Keratinocyte (primary cell): Measurements from ENCODE around the gene CACNG4. TPM values are rescaled to one million over a fixed set of nuclear protein-coding genes. Genes with fewer than 3 reads are reported as not detected.

Source experiments
- DNase-seq: peaks from one replicate; pipeline ENCODE4 v3.0.0-alpha.2; 2011; ENCODE audit warnings: low read depth, missing footprints, low spot score
- FAIRE-seq: peaks from 2 replicates; lab custom pipeline; 2011; peaks lifted over from hg19 to GRCh38; lab: Jason Lieb, UNC
- H2AFZ ChIP-seq: 2 replicates; pipeline ENCODE4 v1.6.0; 2012; ENCODE audit warnings: low read length, control low read depth, inconsistent platforms; ENCODE audit not compliant: control insufficient read depth
- H3K27ac ChIP-seq: 2 replicates; pipeline ENCODE4 v1.5.1; 2011; ENCODE audit warnings: low read length; ENCODE audit not compliant: control insufficient read depth, insufficient read depth
- H3K27me3 ChIP-seq: 3 replicates; pipeline ENCODE4 v1.6.0; 2011; ENCODE audit warnings: low read length; ENCODE audit not compliant: control insufficient read depth, insufficient read depth; ENCODE audit errors: extremely low read depth
- H3K36me3 ChIP-seq, 2 experiments: 2 replicates in 1 of 2; 3 replicates in 1 of 2; pipeline ENCODE4 v1.5.1; 2011; ENCODE audit warnings: low read length in 2 of 2, mild to moderate bottlenecking in 1 of 2; ENCODE audit not compliant: control insufficient read depth in 2 of 2, insufficient read depth in 2 of 2; ENCODE audit errors: extremely low read depth in 1 of 2
- H3K4me1 ChIP-seq: 3 replicates; pipeline ENCODE4 v1.5.1; 2011; ENCODE audit warnings: low read length; ENCODE audit not compliant: control insufficient read depth, insufficient read depth; ENCODE audit errors: extremely low read depth
- H3K4me2 ChIP-seq: 3 replicates; pipeline ENCODE4 v1.6.0; 2011; ENCODE audit warnings: low read depth, low read length; ENCODE audit not compliant: control insufficient read depth, insufficient read depth; ENCODE audit errors: extremely low read depth
- H3K4me3 ChIP-seq, 3 experiments: fragments of 200-600 bp in 1 of 3; sonication (generic) in 1 of 3; 2 replicates in 2 of 3; 3 replicates in 1 of 3; pipeline ENCODE4 v1.5.1; 2011 to 2016; ENCODE audit warnings: low read length in 3 of 3, mild to moderate bottlenecking in 3 of 3, control low read depth in 2 of 3, inconsistent platforms in 1 of 3, low read depth in 1 of 3, mixed read lengths in 1 of 3, mixed run types in 1 of 3, moderate library complexity in 1 of 3; ENCODE audit not compliant: control insufficient read depth in 2 of 3, insufficient read depth in 2 of 3; ENCODE audit errors: extremely low read depth in 1 of 3
- H3K79me2 ChIP-seq: 2 replicates; pipeline ENCODE4 v1.6.0; 2012; ENCODE audit warnings: low read length; ENCODE audit not compliant: control insufficient read depth, insufficient read depth
- H3K9ac ChIP-seq: 3 replicates; pipeline ENCODE4 v1.6.0; 2011; ENCODE audit warnings: low read length; ENCODE audit not compliant: control insufficient read depth, insufficient read depth; ENCODE audit errors: extremely low read depth
- H3K9me1 ChIP-seq: 3 replicates; pipeline ENCODE4 v1.6.0; 2011; ENCODE audit warnings: low read length; ENCODE audit not compliant: control insufficient read depth, insufficient read depth; ENCODE audit errors: extremely low read depth
- H3K9me3 ChIP-seq: 2 replicates; pipeline ENCODE4 v1.5.1; 2012; ENCODE audit warnings: low read depth, low read length; ENCODE audit not compliant: control insufficient read depth
- H4K20me1 ChIP-seq: 3 replicates; pipeline ENCODE4 v1.6.0; 2011; ENCODE audit warnings: low read length; ENCODE audit not compliant: control insufficient read depth, insufficient read depth; ENCODE audit errors: extremely low read depth
- CTCF ChIP-seq, 3 experiments: IDR thresholded peaks in 1 of 3; conservative IDR thresholded peaks in 1 of 3; optimal IDR thresholded peaks in 1 of 3; 2 replicates in 2 of 3; 3 replicates in 1 of 3; pipeline versions ENCODE3 to v1.5.1; 2011; ENCODE audit warnings: low read length in 3 of 3, mild to moderate bottlenecking in 3 of 3, moderate library complexity in 2 of 3, control low read depth in 1 of 3, inconsistent platforms in 1 of 3; ENCODE audit not compliant: insufficient read depth in 2 of 3; ENCODE audit errors: extremely low read depth in 1 of 3
- EZH2 ChIP-seq: IDR thresholded peaks from one replicate; pipeline ENCODE4 v1.6.1; 2012; ENCODE audit warnings: inconsistent platforms, mild to moderate bottlenecking, low read length, moderate library complexity
- dilution Hi-C: fragments of 300-500 bp; cut with MboI; formaldehyde crosslinking; loops from one replicate; pipeline ENCODE4 v1.7.0; 2020; ENCODE audit warnings: low sequenced_read_pairs; ENCODE audit not compliant: extremely low pct_ligation_motif_present
- polyA plus RNA-seq, 5 experiments: library from polyadenylated mRNA; depleted of rRNA in 3 of 5; stranded (reverse) in 3 of 5; stranded (forward) in 1 of 5; unstranded in 1 of 5; fragments of >200 nt; gene quantifications; 1 replicate in 1 of 5; 2 replicates in 3 of 5; 3 replicates in 1 of 5; pipeline versions ENCODE4 v1.2.1 to v1.2.3, GENCODE V29; 2011 to 2012; ENCODE audit warnings: missing spikeins in 2 of 5, low read depth in 1 of 5, low replicate concordance in 1 of 5

The CACNG4 gene
- polyA plus RNA-seq, 1 donor (not counting 4 experiments of a cell fraction or from before 2014, with no cell fraction given), result not detected

- DNase-seq, result no peak
- no peak overlapping the region for H3K27ac ChIP-seq
- H3K9me3 ChIP-seq, result no peaks in the 10 kb centered on the region
- FAIRE-seq, result no peak
- dilution Hi-C loops, result no loop called here
- no peaks in the 10 kb centered on the region for H3K4me1 ChIP-seq
- H3K27me3 ChIP-seq, result no peaks in the 10 kb centered on the region
- no peak overlapping the region for H3K9ac ChIP-seq
- H3K79me2 ChIP-seq, result no peaks in the 10 kb centered on the region
- peaks cover 0 to 6% of the 10 kb centered on the region in 2 experiments for H3K36me3 ChIP-seq
- H2AFZ ChIP-seq, result no peak overlapping the region
- no peak overlapping the region for H3K4me2 ChIP-seq
- TF ChIP-seq CTCF (optimal IDR thresholded peaks at IDR 0.05 in 1 of 3, IDR thresholded peaks at IDR 0.05 in 1 of 3, conservative IDR thresholded peaks at IDR 0.05 in 1 of 3; ENCODE audit: extremely low read depth in 1 of 3, insufficient read depth in 2 of 3, low read length in 3 of 3), result no peak
- no peak for TF ChIP-seq EZH2
- no peaks in the 10 kb centered on the region for H3K9me1 ChIP-seq
- H4K20me1 ChIP-seq, result no peaks in the 10 kb centered on the region
- H3K4me3 ChIP-seq, result no peak overlapping the region
Measured at GRCh38 chr17:67080804-67081203, 116.3 kb downstream of the CACNG4 start.

GRCh38 chr17:67082107-67082506 lies 117.6 kb downstream of the CACNG4 start:
- no peaks in the 10 kb centered on the region for H4K20me1 ChIP-seq
- TF ChIP-seq EZH2 (no peak), CTCF (optimal IDR thresholded peaks at IDR 0.05 in 1 of 3, IDR thresholded peaks at IDR 0.05 in 1 of 3, conservative IDR thresholded peaks at IDR 0.05 in 1 of 3; ENCODE audit: extremely low read depth in 1 of 3, insufficient read depth in 2 of 3, low read length in 3 of 3) (no peak)
- no peaks in the 10 kb centered on the region for H3K79me2 ChIP-seq
- DNase-seq (no peak), FAIRE-seq (no peak)
- no peak overlapping the region for H3K4me2 ChIP-seq
- no peaks in the 10 kb centered on the region for H3K27me3 ChIP-seq
- dilution Hi-C loops, result no loop called here
- no peaks in the 10 kb centered on the region for H3K9me3 ChIP-seq
- no peaks in the 10 kb centered on the region for H3K9me1 ChIP-seq
- H3K4me3 ChIP-seq, result no peak overlapping the region
- no peaks in the 10 kb centered on the region for H3K4me1 ChIP-seq
- no peak overlapping the region for H3K9ac ChIP-seq
- H3K27ac ChIP-seq, result no peak overlapping the region
- H2AFZ ChIP-seq, result no peak overlapping the region
- peaks cover 0 to 6% of the 10 kb centered on the region in 2 experiments for H3K36me3 ChIP-seq

Other genes starting within 250 kb of the CACNG4 start
- not detected in 3 replicates for gene CACNG5, start 129.6 kb upstream of the CACNG4 start, polyA plus RNA-seq
- not detected in 3 replicates for gene CACNG1, start 79.8 kb downstream of the CACNG4 start, polyA plus RNA-seq